GM19025 (cell line): ENCODE data around the gene CASTOR1.

Experiments used
- ATAC-seq: cut with Tn5 transposase; IDR thresholded peaks from one replicate; pipeline ENCODE4 v1.9.1; 2021; ENCODE audit warnings: mild to moderate bottlenecking, low read depth, moderate library complexity; ENCODE audit not compliant: unreplicated experiment

The CASTOR1 gene

GRCh38 chr22:30266445-30267381, 22.6 kb downstream of the CASTOR1 start, which contains the start of gene OSM:
OSM (minus strand) TSS chr22:30266851; CDS start chr22:30266799, 52 bp downstream.
- no peak for ATAC-seq

GRCh38 chr22:30265823-30266444, 23.4 kb downstream of the CASTOR1 start:
- ATAC-seq: peak; percentile 77

- no peak for ATAC-seq
Observed at GRCh38 chr22:30265131-30265720, 24.1 kb downstream of the CASTOR1 start.

- ATAC-seq: no peak
Observed at GRCh38 chr22:30263883-30264282, 25.4 kb downstream of the CASTOR1 start.

- no peak for ATAC-seq
Observed at GRCh38 chr22:30262917-30263741, 26.2 kb downstream of the CASTOR1 start.

- no peak for ATAC-seq
Observed at GRCh38 chr22:30262112-30262511, 27.2 kb downstream of the CASTOR1 start.

- ATAC-seq: no peak
Observed at GRCh38 chr22:30261134-30261533, 28.2 kb downstream of the CASTOR1 start.

- no peak for ATAC-seq
Observed at GRCh38 chr22:30260682-30261081, 28.6 kb downstream of the CASTOR1 start.

- ATAC-seq: no peak
Observed at GRCh38 chr22:30260276-30260675, 29.0 kb downstream of the CASTOR1 start.

- ATAC-seq: no peak
Observed at GRCh38 chr22:30254314-30254713, 35.0 kb downstream of the CASTOR1 start.

GRCh38 chr22:30253205-30253852, 36.0 kb downstream of the CASTOR1 start:
- ATAC-seq: no peak

GRCh38 chr22:30252411-30253204, 36.7 kb downstream of the CASTOR1 start:
- ATAC-seq: no peak

- ATAC-seq: no peak
Observed at GRCh38 chr22:30251711-30252110, 37.6 kb downstream of the CASTOR1 start.

- no peak for ATAC-seq
Observed at GRCh38 chr22:30250661-30251267, 38.5 kb downstream of the CASTOR1 start.

- ATAC-seq: no peak
Observed at GRCh38 chr22:30250039-30250565, 39.2 kb downstream of the CASTOR1 start.

GRCh38 chr22:30249049-30250038, 40.0 kb downstream of the CASTOR1 start:
- ATAC-seq: no peak

- ATAC-seq: no peak
Observed at GRCh38 chr22:30248484-30248883, 40.8 kb downstream of the CASTOR1 start.
